Cardiac fibroblast (primary cell): Measurements from ENCODE around the gene PTPRN2.

ENCODE experiments used
- DNase-seq, 2 donors: peaks; one replicate each; pipeline versions ENCODE4 v3.0.0 to v3.0.0-alpha.2; 2010; ENCODE audit warnings: low read depth in 2 of 2
- H3K4me3 ChIP-seq, 2 donors: replicated peaks in 1 of 2; 1 replicate in 1 of 2; 2 replicates in 1 of 2; pipeline ENCODE4 v1.5.1; 2011; ENCODE audit warnings: low read depth in 2 of 2, low read length in 2 of 2, mild to moderate bottlenecking in 2 of 2, moderate library complexity in 1 of 2
- TF ChIP-seq, protein P1 (sequence below): IDR thresholded peaks from one replicate; pipeline ENCODE4 v1.5.1; 2011; ENCODE audit warnings: low read depth, mild to moderate bottlenecking, low read length, inconsistent platforms

PTPRN2 gene

DNA sequence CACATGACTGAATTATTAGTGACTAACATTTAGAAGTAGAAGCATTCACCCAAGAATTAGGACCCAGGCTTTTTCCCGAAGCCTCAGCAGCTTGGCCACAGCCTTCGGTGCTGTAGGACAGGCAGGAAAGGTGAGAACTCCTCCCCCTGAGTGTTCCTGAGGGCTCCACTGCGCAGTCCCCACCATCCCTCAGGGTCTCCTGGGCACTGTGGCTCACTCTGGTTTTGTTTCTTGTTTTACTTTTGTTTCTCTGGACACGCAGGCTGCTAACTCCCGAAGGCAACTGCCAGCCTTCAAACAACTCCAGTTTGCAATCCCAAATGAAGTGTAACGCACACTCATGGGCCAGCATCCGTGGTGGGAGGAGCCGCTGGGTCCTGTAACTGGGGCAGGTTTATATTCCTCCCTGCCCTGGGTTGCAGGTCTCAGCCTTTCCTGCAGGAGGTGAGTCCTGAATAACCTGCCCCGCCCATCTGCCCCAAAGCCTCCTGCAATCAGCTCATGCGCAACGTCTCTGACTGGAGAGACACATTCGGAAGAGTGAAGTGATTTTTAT, 492.9 kb downstream of the PTPRN2 start:
- TF ChIP-seq, protein P1, sequence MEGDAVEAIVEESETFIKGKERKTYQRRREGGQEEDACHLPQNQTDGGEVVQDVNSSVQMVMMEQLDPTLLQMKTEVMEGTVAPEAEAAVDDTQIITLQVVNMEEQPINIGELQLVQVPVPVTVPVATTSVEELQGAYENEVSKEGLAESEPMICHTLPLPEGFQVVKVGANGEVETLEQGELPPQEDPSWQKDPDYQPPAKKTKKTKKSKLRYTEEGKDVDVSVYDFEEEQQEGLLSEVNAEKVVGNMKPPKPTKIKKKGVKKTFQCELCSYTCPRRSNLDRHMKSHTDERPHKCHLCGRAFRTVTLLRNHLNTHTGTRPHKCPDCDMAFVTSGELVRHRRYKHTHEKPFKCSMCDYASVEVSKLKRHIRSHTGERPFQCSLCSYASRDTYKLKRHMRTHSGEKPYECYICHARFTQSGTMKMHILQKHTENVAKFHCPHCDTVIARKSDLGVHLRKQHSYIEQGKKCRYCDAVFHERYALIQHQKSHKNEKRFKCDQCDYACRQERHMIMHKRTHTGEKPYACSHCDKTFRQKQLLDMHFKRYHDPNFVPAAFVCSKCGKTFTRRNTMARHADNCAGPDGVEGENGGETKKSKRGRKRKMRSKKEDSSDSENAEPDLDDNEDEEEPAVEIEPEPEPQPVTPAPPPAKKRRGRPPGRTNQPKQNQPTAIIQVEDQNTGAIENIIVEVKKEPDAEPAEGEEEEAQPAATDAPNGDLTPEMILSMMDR = no peak
- H3K4me3 ChIP-seq = no peak overlapping the region
- no peak for DNase-seq

- TF ChIP-seq, protein P1 = no peak
Measured at GRCh38 chr7:158094046-158094445, 493.6 kb downstream of the PTPRN2 start.

DNA sequence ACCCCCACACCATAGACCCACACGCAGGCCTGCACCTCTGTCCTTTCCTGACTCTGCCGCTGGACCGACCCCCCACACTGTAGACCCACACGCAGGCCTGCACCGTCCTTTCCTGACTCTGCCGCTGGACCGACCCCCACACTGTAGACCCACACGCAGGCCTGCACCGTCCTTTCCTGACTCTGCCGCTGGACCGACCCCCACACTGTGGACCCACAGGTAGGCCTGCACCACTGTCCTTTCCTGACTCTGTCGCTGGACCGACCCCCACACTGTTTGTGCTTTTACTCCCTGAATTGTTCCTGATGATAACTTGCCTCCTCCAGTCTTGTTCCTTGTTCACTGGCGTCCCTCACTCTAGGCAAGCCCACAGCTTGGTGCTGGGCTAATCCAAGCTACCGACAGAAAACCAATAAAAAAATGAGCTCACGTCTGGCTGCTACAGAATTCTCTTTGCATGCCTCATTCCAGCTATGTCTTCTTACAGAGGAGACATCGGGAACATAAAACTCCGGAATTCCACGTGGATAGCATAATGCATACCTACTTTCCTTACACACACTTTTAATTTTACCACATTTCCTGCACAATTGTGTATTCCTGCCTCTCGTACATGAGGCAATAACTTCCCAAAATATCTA, 494.3 kb downstream of the PTPRN2 start:
- no peak overlapping the region for H3K4me3 ChIP-seq
- TF ChIP-seq, protein P1 = no peak
- no peak for DNase-seq

More at GRCh38 chr7:158094046-158094445, 493.6 kb downstream of the PTPRN2 start:
- no peak for DNase-seq
- no peak overlapping the region for H3K4me3 ChIP-seq

DNA sequence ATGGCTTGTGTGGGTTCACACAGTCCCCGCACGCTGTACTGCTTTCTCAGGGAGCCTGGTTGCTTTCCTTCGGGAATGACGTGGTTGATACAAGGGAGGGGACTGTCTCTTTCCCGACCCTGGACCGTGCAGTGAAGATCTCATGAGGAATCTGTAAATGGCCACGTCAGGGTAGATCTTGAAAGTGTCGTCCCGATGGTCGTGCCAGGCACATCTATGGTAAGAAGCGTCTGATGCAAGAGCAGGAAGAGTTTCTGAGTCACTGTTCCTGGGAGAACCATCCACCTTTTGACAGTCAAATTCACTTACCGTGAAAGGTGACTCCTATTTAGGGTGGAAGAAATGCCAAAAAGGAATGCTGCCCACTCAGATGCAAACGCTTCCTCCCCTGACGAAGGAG, 500.4 kb downstream of the PTPRN2 start:
- TF ChIP-seq, protein P1 = no peak
- DNase-seq = no peak

GRCh38 chr7:158085741-158086695, 501.6 kb downstream of the PTPRN2 start:
- DNase-seq = no peak
- TF ChIP-seq, protein P1 = no peak
- no peak overlapping the region for H3K4me3 ChIP-seq

More for the DNA sequence above, 500.4 kb downstream of the PTPRN2 start:
- H3K4me3 ChIP-seq = no peak overlapping the region

- TF ChIP-seq, protein P1 = no peak
- no peak overlapping the region for H3K4me3 ChIP-seq
- DNase-seq = no peak
Measured at GRCh38 chr7:158084555-158084954, 503.1 kb downstream of the PTPRN2 start.
